ENCODE measurements around the gene ABT1.
A peak's percentile ranks its signal among the peaks of the same experiment; 100 is the strongest.
"Not testable (repeated sequence)": the region's sequence is repeated elsewhere in the genome, so short reads cannot be mapped to it uniquely, and the experiment has no call there.

Gene ABT1

GRCh38 chr6:26596579-26597388 lies at the start of gene ABT1:
ABT1 (plus strand) TSS chr6:26596953; CDS start chr6:26596983, 30 bp downstream.
- DNase-seq = peak; percentile 97

- not testable (repeated sequence) for DNase-seq
Observed at GRCh38 chr6:26547363-26547762, 49.4 kb upstream of the ABT1 start.

DNA sequence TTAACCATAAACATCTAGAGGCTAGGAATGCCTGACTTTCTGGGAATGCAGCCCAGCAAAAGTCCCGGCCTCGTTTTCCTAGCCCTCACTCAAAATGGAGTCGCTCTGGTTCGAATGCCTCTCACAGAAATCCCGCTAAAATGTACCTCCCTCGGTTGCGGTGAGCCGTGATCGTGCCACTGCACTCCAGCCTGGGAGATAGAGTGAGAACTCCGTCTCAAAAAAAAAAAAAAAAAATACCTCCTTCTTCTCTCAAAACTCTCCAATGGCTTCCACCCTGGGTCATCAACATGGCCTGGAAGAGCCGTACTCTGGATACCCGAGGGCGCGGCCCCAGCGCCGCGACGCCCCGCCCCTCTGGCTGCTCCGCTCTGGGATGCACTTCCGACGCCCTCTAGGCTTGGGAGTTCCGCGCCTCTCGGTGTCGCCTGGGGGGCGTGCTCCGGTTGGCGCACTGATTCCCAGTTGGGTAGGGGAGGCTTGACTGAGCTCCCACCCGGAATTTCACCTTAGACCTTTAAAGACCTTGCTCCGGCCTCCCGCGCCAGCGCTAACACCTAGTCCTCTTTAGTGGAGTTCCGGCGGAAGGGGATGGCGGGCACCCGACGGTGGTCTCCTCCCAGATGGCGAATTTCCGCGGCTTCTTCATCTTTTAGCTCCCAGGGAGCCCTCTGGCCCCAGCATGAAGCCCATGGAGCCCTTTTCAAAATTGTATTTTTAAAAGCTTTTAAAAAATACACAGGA lies 46.3 kb upstream of the ABT1 start:
- peak; percentile 60 for DNase-seq

DNA sequence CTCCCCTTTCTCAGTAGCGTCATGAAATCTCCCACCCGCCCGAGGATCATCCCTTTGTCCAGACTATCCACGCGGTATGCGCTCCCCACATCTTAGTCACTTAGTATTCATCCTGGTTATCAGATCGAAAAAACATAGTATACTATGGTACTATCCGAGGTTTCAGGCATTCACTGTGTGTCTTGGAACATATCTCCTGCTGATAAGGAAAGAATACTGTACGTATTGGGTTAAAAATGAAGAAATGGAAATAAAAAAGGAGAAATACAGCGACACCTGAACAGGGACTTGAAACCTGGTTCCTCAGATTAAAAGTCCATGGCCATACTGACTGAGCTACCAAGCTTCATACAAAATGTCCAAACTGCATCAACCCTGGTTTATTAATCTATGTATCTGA lies 44.5 kb upstream of the ABT1 start:
- no peak for DNase-seq

DNA sequence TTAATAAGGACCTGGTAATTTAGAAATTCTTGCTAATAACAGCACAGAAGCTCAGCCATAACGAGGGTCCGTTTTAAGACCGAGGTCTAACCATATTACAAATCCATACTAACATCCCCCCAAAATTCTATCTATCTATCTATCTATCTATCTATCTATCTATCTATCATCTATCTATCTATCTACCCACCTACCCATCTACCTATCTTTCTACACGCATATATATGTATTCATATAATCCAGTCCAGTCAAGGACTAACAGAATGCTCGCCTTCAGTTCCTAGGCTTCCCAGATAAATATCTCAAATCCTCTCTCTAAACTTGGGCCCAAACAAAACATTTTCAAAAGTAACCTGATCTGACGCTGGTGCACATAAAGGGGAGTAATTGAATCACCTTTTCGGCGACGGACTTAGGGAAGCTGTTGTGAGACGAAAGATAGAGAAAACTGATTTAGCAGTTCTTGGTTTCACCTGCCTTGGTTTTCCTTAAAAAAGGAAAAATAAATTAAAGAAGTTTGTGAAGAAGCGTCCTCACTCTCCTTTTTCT lies 44.0 kb upstream of the ABT1 start:
- DNase-seq = no peak

DNA sequence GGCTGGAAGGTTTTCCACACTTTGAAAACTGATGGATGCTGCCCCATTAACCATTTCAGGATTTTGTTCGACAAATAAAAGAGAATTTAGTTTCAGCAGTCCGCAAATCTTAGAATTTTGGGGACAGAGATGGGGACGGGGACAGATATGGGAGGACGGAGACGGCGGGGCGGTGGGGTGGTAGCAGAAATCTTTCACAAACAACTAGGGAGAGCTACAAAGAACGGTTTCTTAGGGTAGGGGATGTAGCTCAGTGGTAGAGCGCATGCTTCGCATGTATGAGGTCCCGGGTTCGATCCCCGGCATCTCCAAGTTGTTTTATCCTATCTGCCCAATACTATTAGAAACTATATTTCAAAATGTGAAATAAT lies 43.5 kb upstream of the ABT1 start:
- DNase-seq = peak; percentile 78

DNA sequence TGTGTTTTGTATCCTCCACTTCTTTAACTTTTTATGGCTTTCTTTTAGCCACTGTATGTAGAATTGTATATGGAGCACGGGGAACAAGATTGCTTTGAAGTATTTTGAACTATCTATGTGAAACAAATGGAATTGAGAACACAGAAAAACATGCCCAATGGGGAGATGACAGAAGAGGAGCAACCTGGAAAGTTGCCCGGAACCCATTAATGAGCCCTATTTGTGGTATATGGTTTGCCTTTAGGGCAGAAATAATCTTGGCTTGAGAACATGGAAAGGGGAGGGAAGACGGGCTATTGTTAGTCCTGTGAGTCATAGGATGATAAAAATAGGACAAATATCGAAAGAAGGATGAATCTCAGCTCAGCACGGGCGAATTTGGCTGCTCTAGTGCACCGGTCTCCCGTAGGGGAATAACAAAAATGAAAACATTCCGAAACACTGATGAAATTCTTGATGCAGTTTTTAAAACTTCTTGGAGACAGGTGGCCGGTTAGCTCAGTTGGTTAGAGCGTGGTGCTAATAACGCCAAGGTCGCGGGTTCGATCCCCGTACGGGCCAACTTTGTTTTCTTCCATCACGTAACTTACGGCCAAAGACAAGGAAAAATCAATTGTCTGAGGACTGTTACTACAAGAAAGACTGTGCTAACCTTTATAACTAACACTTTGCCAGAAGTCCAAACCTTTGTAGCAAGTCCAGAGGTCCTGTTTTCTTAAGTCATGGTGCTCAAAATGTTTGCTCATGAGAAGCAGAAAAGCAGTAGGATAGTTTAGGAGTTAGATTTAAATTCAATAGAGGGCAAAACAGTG lies 42.9 kb upstream of the ABT1 start:
- peak; percentile 82 for DNase-seq

DNA sequence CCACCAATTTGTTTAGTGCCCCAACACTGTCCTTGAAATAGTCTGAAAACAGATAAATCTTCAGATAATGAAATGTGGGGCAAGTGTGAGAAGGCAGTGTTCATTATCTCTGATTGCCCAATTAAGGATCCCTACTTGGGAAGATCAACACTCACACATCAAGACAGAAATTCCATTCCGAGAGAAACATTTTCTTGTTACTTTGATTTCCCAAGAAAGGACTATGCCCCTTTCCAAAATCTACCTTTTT lies 42.4 kb upstream of the ABT1 start:
- DNase-seq = no peak

GRCh38 chr6:26554697-26555504 lies 41.9 kb upstream of the ABT1 start:
- peak; percentile 49 for DNase-seq

DNA sequence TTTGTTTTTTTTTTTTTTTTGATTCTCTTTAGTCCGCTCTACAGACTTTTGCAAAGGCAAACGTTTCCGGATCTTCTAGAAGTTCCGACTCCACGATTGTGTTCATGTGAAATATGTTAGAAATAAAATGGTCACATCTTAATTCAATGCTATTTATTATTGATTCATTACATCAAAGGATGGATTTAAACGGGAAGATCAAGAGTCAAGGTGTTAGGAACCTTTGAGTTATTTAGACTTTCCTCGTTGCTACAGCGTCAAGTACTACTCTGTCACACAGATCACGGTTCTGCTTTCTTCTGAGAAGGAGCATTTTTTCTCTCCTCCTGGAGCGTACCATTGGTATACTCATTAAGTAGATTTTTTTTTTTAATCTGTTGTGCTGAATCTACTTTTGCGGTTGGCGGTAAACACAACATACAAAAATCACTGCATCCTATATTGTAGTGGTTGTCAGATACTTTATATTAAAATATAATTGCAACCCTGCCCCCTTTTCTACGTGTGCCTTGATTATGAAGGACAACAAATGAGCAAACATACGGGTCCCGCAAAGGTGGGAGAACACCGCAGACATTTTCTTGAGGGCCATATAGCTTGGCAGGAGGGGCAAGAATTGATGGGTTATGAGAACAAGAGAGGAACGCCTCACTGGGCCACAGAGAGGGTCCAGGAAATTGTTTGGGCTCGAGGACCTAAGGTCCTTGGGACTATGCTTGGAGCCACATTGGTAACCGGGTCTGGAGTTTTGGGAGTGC lies 41.1 kb upstream of the ABT1 start:
- no peak for DNase-seq

- DNase-seq = peak; percentile 34
Observed at GRCh38 chr6:26556263-26557070, 40.3 kb upstream of the ABT1 start.

GRCh38 chr6:26561533-26562466 lies 35.0 kb upstream of the ABT1 start:
- no peak for DNase-seq

DNA sequence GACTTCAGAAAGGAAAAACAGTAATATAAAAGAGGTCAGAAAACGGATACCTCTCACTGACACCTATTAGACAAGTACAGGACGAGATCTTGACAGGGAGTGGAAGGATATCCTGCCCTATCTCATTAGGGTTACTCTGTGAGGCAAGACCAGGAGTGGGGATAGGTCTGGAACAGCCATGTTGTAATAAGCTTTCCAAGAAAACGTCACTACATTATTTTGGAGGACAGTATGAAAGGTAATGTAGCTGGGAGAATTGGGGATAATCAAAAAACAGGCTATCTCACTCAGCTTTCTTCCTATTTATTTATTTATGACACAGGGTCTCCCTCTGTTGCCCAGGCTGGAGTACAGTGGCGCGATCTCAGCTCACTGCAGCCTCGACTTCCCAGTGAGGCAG lies 33.3 kb upstream of the ABT1 start:
- DNase-seq = no peak

GRCh38 chr6:26568601-26569432 lies 27.9 kb upstream of the ABT1 start:
- DNase-seq = peak; percentile 98

DNA sequence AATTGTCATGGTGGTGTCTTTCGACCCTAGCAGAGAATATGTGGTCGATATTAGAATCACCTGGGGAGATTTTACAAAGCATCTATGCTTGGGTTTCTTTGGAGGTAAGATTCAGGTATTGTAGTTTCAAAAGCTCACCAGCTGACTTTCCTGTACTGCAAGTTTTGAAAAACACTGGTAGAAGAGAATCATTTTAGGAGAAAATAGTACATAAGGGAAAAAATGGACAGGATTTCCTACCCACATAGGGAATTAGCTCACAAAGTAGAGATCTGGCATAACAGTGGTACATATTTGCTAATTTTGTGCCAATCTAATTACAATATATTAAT lies 27.4 kb upstream of the ABT1 start:
- DNase-seq = no peak

- no peak for DNase-seq
Observed at GRCh38 chr6:26570027-26570809, 26.5 kb upstream of the ABT1 start.

DNA sequence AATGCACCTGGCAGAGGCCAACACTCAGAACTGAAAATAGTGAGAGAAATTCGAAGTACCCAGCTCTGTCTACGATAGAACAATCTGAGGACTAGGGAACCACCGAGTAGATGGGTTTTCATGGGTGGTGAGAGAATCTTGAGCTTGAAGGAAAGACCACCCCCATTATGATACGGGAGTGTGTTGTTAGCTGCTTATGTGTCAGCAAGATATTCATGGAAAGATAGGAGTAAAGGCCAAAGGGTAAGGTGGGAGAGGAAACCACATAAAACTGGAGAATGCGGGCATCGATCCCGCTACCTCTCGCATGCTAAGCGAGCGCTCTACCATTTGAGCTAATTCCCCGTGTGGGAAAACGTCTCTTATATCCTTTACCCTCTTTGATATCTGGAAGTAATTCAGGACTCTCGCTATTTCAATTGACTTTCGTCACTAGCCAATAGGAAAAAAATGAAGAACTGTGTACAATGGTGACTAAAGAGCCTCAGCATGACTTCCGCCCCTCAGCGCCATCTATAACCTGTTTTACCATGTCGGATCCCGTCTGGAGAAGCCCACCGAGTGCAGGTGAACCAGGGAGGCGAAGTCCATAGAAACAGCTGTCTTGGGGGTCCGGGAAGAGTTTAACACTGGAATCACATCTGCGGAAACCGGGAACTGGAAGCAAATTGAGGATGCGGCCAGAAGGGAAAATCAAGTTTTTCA lies 25.0 kb upstream of the ABT1 start:
- DNase-seq = peak; percentile 46

Measured in stimulated activated CD4-positive, alpha-beta T cell treated with anti-CD3 and anti-CD28 coated beads, Interleukin-4, amount 100 ng/mL, for 1 hour (primary cell).